Choroid plexus epithelial cell (primary cell): Measurements from ENCODE around the gene CDC42BPA.

Source experiments
- DNase-seq: peaks from one replicate; pipeline ENCODE4 v3.0.0-alpha.2; 2010; ENCODE audit warnings: low read depth
- H3K4me3 ChIP-seq: 2 replicates; pipeline ENCODE4 v1.5.1; 2011; ENCODE audit warnings: low read depth, mild to moderate bottlenecking, control low read depth, low read length, moderate library complexity
- TF ChIP-seq, protein P1 (sequence below): conservative IDR thresholded peaks from 2 replicates; pipeline ENCODE4 v1.5.1; 2011; ENCODE audit warnings: low read depth, mild to moderate bottlenecking, control low read depth, inconsistent platforms, low read length, moderate library complexity

The CDC42BPA gene

DNA sequence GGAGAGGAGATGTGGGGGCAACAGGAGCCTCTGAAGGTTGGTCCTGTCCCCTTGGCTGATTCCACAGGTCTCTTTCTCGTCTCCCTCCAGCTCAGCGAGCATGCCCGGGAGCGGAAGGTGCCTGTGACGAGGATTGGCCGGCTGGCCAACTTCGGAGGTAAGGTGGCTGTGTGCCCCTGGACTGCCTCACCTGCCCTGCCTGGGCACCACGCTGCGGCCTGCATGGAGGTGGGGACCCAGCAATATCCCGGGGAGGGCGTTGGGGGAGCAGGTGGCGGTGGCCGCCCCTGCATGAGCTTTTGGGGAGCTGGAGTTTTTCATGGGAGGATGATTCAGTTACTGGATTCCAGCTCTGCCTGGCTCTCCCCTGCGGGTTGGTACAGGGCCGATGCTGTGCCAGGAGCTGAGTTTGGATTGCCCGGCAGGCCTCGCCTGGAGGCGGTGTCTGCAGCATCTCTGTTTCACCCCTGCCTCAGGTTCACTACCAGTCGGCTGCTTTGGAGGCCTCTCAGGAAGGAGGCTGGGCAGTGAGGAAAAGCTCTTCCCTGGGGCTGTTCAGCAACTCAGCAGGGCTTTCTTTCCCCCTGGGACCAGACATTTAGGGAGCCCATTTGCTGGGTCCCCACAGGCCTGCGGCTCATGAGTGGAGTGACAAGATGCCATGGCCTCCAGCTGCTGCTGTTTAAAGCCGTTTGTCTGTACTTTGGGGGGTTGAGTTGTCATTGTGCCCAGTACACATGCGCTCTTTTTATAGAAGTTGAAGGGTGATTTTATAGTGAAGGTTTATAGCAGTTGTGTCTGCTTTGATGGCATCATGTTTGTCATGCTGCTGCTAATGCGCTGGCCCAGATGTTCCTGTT lies 352.5 kb downstream of the CDC42BPA start:
- DNase-seq = no peak
- TF ChIP-seq, protein P1, sequence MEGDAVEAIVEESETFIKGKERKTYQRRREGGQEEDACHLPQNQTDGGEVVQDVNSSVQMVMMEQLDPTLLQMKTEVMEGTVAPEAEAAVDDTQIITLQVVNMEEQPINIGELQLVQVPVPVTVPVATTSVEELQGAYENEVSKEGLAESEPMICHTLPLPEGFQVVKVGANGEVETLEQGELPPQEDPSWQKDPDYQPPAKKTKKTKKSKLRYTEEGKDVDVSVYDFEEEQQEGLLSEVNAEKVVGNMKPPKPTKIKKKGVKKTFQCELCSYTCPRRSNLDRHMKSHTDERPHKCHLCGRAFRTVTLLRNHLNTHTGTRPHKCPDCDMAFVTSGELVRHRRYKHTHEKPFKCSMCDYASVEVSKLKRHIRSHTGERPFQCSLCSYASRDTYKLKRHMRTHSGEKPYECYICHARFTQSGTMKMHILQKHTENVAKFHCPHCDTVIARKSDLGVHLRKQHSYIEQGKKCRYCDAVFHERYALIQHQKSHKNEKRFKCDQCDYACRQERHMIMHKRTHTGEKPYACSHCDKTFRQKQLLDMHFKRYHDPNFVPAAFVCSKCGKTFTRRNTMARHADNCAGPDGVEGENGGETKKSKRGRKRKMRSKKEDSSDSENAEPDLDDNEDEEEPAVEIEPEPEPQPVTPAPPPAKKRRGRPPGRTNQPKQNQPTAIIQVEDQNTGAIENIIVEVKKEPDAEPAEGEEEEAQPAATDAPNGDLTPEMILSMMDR = no peak
- no peak overlapping the region for H3K4me3 ChIP-seq

DNA sequence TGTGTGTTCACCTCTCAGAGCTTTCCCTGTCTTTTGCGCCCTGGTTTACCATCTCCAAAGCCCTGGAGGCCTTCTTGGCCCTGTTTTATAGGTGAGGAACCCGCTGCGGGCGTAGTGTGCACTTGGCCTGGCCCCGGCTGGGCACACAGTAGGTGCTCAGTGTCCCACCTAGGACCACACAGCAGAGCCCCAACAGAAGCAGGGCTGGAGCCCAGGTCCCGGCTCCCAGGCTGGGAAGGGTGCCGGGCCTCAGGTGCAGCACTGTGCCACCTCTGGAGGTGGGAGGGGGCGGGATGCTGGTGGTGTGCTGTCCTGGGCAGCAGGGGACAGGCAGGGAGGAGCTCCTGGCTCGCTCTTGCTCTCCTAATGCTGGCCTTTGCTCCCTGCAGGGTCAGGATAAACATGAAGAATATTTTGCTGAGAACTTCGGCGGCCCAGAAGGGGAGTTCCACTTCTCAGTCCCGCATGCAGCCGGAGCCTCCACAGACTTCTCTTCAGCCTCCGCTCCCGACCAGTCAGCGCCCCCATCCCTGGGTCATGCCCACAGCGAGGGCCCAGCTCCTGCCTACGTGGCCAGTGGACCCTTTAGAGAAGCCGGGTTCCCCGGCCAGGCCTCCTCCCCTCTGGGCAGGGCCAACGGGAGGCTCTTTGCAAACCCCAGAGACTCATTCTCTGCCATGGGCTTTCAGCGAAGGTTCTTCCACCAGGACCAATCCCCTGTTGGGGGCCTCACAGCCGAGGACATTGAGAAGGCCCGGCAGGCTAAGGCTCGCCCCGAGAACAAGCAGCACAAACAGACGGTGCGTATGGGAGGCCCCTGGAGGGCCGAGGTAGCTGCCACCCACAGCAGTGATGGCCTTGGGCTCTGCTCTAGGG lies 353.4 kb downstream of the CDC42BPA start:
- TF ChIP-seq, protein P1 = no peak
- H3K4me3 ChIP-seq = no peak overlapping the region
- DNase-seq = no peak

DNA sequence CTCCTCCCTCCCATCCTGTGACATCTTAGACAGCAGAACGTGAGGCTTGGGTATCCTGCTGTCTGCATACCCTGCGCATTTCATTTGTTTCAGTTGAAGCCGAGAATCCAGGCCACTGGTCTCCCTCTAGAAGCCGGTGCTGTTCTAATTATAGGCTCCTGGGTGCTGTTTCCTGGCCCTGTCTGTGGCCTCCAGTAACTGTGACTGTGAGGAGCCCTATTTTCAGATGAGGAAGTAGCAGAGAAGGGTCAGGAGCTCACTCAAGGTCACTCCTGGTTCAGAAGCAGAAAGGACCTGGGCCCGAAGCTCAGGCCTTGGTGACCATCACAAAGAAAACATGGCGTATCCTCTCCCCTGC lies 354.2 kb downstream of the CDC42BPA start:
- H3K4me3 ChIP-seq = no peak overlapping the region
- TF ChIP-seq, protein P1 = no peak
- no peak for DNase-seq

DNA sequence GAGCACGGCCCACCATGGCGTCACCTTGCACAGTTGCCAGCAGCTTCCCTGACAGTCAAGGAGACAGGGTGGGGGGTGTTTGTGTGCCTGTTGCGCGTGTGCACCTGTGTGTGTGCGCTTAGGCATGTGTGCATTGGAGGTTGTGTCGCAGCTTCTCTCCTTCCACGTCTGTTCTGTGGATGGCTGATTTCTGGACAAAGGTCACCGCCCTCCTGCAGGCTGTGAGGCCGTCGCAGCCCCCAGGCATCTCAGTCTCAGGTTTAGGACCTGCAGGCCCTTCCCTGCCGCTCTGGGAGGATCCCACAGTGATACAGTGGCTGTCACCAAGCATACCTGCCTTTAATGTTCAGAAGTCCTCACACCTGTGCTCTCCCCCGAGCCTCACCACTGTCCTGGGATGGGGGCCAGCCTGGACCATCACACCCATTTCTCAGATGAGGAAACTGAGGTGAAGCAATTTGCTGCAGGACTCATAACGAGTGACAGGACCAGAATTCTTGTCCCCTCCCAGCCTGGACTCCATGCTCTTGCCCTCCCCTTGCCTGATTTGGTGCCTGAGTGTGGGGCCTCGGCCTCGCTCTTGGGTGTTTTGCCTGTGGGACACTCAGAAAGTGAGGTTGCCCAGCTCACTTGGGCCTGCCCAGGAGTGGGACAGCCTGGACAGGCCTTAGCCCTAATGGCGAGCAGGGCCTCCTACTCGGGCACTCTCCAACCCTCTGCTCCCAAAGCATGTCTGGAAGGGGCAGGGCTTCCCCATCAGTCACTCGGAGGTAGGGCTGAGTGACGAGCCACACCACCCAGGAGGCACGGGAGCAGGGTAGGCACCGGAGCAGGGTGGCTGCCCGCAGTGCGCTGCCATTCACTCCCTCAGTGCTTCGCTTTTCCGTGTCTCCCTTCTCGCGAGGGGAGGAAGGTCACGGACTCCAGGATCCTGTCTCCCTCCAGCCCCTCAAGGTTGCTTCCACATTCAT lies 355.6 kb downstream of the CDC42BPA start:
- no peak for DNase-seq
- TF ChIP-seq, protein P1 = no peak
- H3K4me3 ChIP-seq = no peak overlapping the region

DNA sequence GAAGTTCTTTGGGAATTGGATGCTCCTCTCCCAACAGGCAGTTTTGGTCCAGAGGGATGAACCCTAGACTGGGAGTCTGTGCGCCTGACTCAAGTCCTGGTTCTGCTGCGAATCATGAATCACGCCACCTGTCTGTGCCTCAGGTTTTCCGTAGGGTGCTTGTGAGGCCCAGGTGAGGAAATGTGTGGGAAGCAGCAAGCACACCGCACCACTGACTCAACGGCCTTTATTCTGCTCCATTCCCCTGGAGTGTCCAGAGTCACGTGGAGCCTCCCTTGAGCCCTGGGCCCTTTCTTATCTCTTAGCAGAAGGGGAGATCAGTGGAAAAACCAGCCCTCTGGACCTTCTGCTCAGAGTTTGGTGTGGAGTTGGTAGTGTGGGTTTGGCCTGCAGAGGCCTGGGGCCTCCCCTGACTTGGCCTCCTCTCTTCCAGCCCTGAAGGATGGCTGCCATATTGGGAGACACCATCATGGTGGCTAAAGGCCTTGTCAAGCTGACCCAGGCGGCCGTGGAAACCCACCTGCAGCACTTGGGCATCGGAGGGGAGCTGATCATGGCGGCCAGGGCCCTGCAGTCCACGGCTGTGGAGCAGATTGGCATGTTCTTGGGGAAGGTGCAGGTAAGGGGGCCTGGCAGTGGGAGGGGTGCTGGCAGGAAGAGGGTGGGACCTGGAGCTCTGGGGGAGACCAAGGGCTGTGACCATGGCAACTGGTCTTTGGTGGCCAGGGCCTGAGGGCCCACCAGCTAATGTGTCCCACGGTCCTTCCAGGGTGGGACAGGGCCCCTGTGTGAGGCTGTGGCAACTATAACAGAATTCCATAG lies 357.1 kb downstream of the CDC42BPA start:
- DNase-seq = no peak
- TF ChIP-seq, protein P1 = no peak
- no peak overlapping the region for H3K4me3 ChIP-seq

DNA sequence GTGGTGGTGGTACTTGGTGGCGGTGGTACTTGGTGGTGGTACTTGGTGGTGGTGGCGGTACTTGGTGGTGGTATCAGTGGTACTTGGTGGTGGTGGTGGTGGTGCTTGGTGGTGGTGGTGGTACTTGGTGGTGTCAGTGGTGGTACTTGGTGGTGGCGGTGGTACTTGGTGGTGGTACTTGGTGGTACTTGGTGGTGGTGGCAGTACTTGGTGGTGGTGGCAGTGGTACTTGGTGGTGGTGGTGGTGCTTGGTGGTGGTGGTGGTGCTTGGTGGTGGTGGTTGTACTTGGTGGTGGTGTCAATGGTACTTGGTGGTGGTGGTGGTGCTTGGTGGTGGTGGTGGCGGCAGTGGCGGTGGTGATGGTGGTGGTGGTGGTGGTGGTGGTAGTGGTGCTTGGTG lies 358.0 kb downstream of the CDC42BPA start:
- TF ChIP-seq, protein P1 = no peak
- DNase-seq = no peak

More for the DNA sequence above, 358.0 kb downstream of the CDC42BPA start:
- H3K4me3 ChIP-seq = no peak overlapping the region
